ENCODE results near the gene GRIK3.
"Not testable (repeated sequence)": the region's sequence is repeated elsewhere in the genome, so short reads cannot be mapped to it uniquely, and the experiment has no call there.

GRIK3 gene

DNA sequence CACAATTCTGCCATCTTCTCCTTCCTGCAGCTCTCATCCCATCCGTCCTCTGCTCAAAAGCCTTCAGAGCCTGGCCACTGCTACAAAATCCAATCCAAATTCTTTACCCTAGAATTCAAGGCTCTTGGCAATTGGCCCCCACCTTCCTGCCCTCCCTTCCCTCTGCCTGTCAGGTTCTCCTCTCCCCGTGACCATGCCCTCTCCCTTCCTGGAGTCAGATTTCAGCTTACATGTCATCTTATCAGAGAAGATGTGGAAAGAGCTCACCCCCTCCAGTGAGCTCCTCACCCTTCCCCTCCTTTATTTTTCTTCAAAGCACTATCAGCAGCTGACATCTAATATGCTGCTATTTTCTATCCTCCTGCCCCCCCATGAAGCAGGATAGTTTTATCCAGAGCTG lies 86.9 kb downstream of the GRIK3 start:
- FAIRE-seq (no peak), DNase-seq (ENCODE audit: low spot score) (no peak)

GRCh38 chr1:36944883-36945282 lies 89.4 kb downstream of the GRIK3 start:
- no peak for FAIRE-seq
- no peak for DNase-seq (ENCODE audit: low spot score)

DNA sequence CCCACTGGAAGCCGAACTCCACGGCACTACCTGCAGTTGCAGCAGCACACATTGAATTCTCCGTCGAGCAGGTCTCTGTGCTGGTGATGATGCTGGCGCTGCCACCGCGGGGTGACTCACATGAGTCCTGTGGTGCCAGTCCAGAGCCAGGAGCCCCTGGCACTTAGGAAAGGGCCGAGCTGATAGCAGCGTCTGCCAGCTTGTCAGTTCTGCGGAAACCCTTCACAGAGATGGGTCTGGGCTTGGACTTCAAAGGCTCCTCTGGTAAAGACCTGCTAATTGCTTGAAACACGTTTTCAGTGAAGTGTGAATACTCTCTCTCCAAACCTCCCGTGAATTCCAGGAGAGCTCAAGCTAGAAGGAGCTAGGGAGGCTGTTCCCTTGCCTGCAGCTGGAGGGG lies 92.2 kb downstream of the GRIK3 start:
- FAIRE-seq (no peak), DNase-seq (ENCODE audit: low spot score) (no peak)

- DNase-seq (ENCODE audit: low spot score) (no peak), FAIRE-seq (no peak)
These were observed 92.9 kb downstream of the GRIK3 start for GRCh38 chr1:36941316-36941978.

DNA sequence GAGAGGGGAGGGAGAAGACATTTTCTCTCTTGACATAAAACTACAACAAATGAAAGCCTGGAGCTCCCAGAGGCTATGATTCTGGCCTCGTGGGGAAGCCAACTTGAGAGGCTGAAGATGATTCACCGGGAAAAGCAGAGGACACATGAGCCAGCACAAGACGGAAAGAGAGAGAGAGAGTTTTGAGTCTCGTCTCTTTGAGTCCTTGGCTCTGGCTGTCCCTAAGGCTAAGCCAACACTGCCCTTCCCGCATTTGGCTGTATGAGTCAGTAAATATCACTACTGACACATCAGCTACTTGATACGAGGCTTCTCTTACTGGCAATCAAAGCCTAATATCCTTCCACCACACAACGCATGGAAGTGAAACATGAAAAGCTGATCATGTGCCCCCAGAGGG lies 95.5 kb downstream of the GRIK3 start:
- no peak for DNase-seq (ENCODE audit: low spot score)
- no peak for FAIRE-seq

DNA sequence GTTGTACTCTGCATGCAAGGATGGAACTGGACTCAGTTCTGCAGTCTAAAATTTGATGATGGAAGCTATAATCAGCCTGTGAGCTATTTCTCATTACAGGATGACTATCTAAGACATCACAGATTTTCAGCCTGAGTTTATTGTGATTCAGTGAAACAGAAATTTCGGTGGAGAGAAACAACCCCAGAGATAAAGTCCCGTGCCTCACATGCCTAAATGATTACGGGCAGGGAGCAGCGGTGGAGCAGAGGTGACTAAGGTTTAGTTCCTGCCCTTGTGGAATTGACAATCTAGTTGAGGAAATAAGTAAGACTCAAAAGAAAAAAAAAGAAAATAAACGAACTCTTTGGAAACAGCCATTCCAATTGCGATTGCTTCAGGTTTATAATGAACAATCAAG lies 96.9 kb downstream of the GRIK3 start:
- FAIRE-seq (no peak), DNase-seq (ENCODE audit: low spot score) (no peak)

- FAIRE-seq (no peak), DNase-seq (ENCODE audit: low spot score) (no peak)
These were observed 100.3 kb downstream of the GRIK3 start for GRCh38 chr1:36934061-36934460.

DNA sequence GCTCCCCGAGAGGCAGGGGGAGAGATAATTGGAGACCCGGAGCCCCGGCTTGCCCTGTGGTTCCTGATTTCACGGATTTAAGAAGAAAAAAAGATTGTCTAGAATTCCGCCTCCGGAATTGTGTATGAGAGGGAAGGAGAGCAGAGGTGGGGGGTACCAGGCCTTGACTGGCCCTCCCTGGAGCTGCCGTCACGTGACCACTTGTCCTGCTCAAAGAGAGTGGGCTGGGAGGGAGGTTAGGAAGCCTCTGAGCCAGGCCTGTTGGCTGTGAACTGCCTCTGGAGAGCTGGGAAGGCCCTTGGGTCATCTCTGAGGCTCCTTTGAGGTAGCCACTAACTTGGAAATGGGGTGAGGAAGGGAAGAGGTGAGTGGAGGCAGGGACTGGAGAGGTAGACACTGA lies 106.5 kb downstream of the GRIK3 start:
- DNase-seq (ENCODE audit: low spot score) (no peak), FAIRE-seq (no peak)

DNA sequence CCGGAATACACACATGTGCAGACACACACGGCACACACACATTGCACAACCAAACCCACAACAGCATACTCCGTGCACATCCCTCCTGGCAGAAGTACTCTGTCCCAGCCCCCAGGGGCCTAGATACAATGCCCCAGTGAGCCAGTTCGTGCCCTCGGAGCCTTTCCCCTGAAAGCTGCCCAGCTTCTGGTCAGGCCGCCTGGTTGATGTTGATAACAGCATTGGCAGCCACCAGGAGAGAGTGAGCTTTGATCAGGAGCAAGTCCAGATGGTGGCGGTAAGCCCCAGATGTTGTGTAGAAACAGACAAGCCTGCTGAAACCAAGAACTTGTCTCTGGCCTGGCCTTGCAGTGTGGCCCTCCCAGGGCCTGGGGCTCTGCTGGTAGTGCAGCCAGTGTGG lies 109.1 kb downstream of the GRIK3 start:
- no peak for FAIRE-seq

DNA sequence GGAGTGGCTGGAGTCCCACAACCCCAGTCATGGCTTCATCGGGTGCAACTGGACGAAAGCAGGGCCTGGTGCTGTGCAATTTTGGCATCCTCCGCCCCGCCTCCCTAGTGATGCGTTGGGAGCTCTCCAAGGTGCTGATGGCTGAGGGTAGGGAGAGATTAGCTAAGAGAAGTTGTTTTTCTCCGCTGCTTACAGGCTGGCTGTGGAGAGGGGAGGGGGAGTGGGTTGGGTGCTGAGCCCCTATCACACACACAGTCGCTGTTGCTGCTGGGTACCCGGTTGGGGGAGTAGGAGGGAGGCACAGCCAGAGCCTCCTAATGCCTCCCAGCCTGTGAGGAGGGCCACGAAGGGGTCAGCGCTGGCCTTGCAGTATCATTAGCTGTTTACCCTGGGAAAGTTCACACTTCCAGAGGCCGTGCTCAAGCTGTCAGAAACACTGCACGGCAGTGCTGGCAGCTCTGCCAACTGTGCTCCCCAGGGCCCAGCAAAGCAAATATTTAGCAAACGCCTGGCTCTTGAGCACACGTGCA lies 110.0 kb downstream of the GRIK3 start:
- DNase-seq (ENCODE audit: low spot score) = peak; percentile 41
- FAIRE-seq = no peak

More for the DNA sequence above, 109.1 kb downstream of the GRIK3 start:
- DNase-seq (ENCODE audit: low spot score) = no peak

- FAIRE-seq = no peak
- DNase-seq (ENCODE audit: low spot score) = no peak
These were observed 111.5 kb downstream of the GRIK3 start for GRCh38 chr1:36922593-36923426.

DNA sequence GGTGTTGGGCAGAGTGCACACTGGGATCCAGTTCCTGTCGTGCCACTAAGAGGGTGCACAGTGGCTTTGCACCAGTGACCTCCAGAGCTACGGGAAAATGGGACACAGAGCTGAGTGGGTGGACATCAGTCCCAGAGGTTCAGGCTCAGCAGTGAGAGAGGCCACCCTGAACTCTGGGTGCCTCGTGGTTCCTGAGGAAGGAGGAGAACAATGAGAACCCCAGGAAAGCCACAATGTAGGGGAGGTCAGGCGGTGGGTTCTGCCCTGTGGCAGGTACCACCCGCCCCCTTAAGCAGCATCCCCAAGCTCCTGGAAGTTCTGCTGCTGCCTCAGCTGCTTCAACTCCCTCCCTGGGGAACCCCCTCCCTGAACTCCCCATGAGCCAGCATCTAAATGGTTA lies 112.2 kb downstream of the GRIK3 start:
- no peak for FAIRE-seq
- DNase-seq (ENCODE audit: low spot score) = no peak

DNA sequence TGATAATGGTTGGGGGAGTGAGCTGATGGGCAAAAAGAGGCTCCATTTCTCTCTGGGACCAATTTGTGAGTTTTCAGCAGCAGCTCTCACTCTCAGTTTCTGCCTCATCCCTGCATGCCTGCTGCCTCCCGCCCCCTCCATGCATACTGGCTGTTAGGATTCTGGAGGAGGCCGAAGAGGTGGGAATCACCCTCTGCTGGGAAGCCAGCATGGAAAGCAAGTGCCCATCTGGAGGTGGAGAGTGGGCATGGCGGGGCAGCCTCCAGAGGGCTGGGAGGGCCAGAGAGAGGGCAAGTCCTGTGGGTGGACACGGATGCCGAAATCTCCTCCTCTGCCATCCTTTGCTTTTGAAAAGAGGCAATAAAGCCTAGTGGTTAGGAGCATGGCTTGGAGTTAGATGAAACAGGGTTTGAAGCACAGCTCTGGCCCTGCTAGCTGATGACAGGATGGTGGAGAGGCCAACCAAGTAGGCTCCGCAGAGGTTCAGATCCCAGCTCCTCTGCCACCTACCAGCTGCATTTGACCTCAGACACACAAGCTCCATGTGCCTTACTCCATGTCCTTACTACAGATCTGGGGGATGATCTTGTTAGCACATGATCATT lies 113.4 kb downstream of the GRIK3 start:
- DNase-seq (ENCODE audit: low spot score) (no peak), FAIRE-seq (no peak)

DNA sequence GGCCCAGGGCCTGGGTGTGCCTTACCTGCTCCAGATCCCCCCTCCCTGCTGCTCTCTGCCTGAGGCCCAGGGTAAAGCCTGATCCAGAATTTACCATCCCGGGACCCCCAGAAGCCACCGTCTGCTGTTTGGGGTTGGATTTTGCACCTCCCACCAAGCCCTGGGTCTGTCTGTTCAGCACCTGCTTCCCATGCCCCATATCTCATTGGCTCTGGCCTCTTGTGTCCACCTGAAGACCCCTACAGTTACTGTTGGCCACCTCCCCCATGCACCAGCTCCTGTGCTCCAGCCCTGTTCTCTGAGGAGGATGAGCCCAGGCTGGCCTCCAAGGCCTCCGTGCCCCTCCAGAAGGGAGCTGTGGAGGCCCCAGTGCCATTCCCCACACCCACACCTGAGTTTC lies 113.9 kb downstream of the GRIK3 start:
- FAIRE-seq (no peak), DNase-seq (ENCODE audit: low spot score) (no peak)

DNA sequence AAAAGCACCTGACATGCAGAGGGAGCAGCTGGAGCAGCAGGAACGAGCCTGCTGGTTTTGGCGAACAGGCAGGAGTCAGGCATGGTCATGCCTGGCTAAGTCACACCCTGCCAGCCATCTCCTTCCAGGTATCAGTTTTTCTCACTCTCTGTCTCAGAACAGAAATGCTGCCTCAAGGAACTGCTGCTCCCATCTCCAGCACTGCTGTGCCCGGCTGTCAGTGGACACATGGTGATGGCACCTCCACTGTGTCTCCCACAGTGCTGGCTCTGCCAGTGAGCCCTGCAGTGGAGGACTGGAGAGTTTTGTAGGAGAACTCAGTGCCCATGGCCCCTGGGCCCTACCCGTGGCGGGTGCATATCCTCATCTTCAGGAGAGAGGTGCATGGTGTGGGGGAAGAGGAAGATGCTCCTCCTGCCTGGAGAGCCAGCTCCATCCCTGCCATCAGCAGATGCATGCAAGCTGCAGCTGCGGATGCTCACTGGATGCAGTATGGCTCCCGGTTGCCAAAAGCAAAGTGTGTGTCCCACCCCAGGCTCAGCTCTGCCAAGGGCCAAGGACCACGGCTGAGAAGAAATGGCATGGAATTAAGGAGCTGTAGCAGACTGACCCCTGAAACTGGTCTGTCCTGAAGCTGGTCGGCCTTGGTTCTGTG lies 114.7 kb downstream of the GRIK3 start:
- FAIRE-seq (no peak), DNase-seq (ENCODE audit: low spot score) (no peak)

- no peak for FAIRE-seq
- DNase-seq (ENCODE audit: low spot score) = no peak
These were observed 115.7 kb downstream of the GRIK3 start for GRCh38 chr1:36918604-36919003.

GRCh38 chr1:36916542-36916941 lies 117.8 kb downstream of the GRIK3 start:
- not testable (repeated sequence) for FAIRE-seq; DNase-seq (ENCODE audit: low spot score)

DNA sequence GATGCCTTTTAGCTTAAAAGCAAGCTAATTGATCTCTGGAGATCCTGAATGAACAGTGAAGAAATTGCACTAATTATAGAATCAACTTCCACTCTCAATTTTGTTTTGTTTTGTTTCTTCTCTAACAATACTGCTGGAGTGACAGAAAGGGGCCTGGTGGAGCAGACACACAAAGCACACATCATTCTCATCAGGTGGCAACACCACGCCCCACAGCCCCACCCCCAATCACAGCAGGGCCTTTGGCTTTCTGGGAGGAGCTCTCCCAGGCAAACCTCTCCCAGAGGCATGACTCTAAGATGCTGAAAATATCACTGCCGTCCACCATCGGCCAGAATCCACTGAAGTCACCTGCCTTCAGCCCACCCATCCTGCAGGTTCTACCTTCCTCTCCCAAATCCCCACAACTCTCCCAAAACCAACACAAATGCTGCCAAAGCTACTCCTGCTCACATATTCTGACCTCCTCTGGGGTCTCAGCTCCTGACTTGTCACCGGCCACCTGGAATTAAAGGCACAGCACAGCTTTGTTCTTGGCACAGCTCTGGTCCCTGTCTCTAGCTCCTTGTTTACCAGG lies 120.7 kb downstream of the GRIK3 start:
- FAIRE-seq (no peak), DNase-seq (ENCODE audit: low spot score) (no peak)

- DNase-seq (ENCODE audit: low spot score) (no peak), FAIRE-seq (no peak)
These were observed 121.3 kb downstream of the GRIK3 start for GRCh38 chr1:36913016-36913415.

GRCh38 chr1:36912365-36912865 lies 121.9 kb downstream of the GRIK3 start:
- DNase-seq (ENCODE audit: low spot score) = no peak

More at GRCh38 chr1:36912365-36912865, 121.9 kb downstream of the GRIK3 start:
- no peak for FAIRE-seq
